ENCODE data around the gene SMARCA4.

GRCh38 chr19:10975374-10976130 is 14.7 kb downstream of the SMARCA4 start:
- no peak for TF ChIP-seq POLR2AphosphoS5 (IDR thresholded peaks at IDR 0.05)
- TF ChIP-seq POLR2A (IDR thresholded peaks at IDR 0.05): no peak
